ENCODE measurements around the gene MAN2B2. TPM values are rescaled to one million over a fixed set of nuclear protein-coding genes. Genes with fewer than 3 reads are reported as not detected.

MAN2B2 gene
- total RNA-seq, 1 experiment from 2014 or later = 27.8 TPM

DNA sequence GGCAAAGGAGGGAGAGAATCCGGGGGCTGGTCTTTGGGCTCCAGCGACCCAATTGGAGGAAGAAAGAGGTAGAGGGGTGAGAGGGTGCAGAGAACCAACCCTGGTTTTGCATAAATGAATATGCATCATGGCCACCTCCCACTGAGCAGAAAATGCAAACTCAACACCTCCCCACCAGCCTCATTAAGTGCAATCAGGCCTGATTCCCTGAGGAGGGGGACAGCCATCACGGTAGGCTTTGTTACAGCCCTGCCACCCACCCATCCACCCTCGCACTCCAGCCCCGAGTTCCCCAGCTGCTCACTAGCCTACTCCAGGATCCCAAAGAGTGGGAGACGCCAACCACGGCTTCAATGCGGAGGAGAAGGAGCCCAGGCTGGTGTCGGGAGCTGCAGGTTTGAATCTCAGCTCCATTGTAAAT is 48.3 kb upstream of the MAN2B2 start:
- H3K4me1 ChIP-seq (replicated peaks; ENCODE audit: insufficient read depth) = no peaks in the 10 kb centered on the region; the same call in 1 of the 2 replicates
- no TSS peak for BruUV-seq (replicated peaks)
- no peak overlapping the region for H3K4me3 ChIP-seq
- ChIA-PET CTCF (no interaction called here), POLR2A (ENCODE audit: unreplicated experiment) (no interaction called here)
- no peaks in the 10 kb centered on the region for H3K36me3 ChIP-seq (ENCODE audit: low read depth)
- H3K27me3 ChIP-seq (ENCODE audit: insufficient read depth, low read depth) = no peaks in the 10 kb centered on the region
- no peak overlapping the region for H3K4me2 ChIP-seq
- no peaks in the 10 kb centered on the region for H3F3A ChIP-seq (ENCODE audit: insufficient read depth, low read depth)
- no peak for DNase-seq
- H3K79me2 ChIP-seq (ENCODE audit: low read depth) = no peaks in the 10 kb centered on the region
- H2AFZ ChIP-seq = no peak overlapping the region
- H4K20me1 ChIP-seq (ENCODE audit: insufficient read depth) = no peaks in the 10 kb centered on the region
- H3K27ac ChIP-seq = no peak overlapping the region
- intact Hi-C loops (cut with micrococcal nuclease; ENCODE audit: unreplicated experiment) = no loop called here
- no peak for TF ChIP-seq EZH2 (IDR thresholded peaks at IDR 0.05; ENCODE audit: low read depth)
- TF ChIP-seq, protein P1, sequence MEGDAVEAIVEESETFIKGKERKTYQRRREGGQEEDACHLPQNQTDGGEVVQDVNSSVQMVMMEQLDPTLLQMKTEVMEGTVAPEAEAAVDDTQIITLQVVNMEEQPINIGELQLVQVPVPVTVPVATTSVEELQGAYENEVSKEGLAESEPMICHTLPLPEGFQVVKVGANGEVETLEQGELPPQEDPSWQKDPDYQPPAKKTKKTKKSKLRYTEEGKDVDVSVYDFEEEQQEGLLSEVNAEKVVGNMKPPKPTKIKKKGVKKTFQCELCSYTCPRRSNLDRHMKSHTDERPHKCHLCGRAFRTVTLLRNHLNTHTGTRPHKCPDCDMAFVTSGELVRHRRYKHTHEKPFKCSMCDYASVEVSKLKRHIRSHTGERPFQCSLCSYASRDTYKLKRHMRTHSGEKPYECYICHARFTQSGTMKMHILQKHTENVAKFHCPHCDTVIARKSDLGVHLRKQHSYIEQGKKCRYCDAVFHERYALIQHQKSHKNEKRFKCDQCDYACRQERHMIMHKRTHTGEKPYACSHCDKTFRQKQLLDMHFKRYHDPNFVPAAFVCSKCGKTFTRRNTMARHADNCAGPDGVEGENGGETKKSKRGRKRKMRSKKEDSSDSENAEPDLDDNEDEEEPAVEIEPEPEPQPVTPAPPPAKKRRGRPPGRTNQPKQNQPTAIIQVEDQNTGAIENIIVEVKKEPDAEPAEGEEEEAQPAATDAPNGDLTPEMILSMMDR (conservative IDR thresholded peaks at IDR 0.05) = no peak
- no peaks in the 10 kb centered on the region for H3K9me2 ChIP-seq (ENCODE audit: insufficient read depth)
- H3K9me3 ChIP-seq (ENCODE audit: insufficient read depth, low read depth) = no peaks in the 10 kb centered on the region

DNA sequence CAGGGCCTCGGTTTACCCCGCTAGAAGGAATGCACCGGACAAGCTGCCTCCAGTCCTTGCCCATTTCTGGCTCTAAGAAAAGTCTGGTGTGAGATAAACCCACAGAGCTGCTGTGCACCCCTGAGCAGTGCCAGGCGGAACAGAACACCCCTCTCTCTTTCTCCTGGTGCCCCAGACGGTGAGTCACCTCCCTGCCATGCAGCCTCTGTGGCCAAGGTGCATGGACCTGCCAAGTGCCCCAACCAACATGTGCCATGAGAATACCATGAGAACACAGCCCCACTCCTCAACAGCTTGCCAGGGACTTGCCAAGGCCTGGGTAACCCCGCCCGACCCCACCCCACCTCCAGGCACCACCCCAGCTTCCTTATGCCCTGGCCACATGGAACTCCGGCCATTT is 47.7 kb upstream of the MAN2B2 start:
- Histone ChIP-seq H3K9me2 (ENCODE audit: insufficient read depth) (no peaks in the 10 kb centered on the region), H3K4me3 (no peak overlapping the region), H3K79me2 (ENCODE audit: low read depth) (no peaks in the 10 kb centered on the region), H3K27ac (no peak overlapping the region), H3F3A (ENCODE audit: insufficient read depth, low read depth) (no peaks in the 10 kb centered on the region), H4K20me1 (ENCODE audit: insufficient read depth) (no peaks in the 10 kb centered on the region), H2AFZ (no peak overlapping the region), H3K9me3 (ENCODE audit: insufficient read depth, low read depth) (no peaks in the 10 kb centered on the region), H3K27me3 (ENCODE audit: insufficient read depth, low read depth) (no peaks in the 10 kb centered on the region), H3K4me1 (replicated peaks; ENCODE audit: insufficient read depth) (no peaks in the 10 kb centered on the region; the same call in 1 of the 2 replicates), H3K36me3 (ENCODE audit: low read depth) (no peaks in the 10 kb centered on the region), H3K4me2 (no peak overlapping the region)
- TF ChIP-seq, protein P1 (conservative IDR thresholded peaks at IDR 0.05) = no peak
- TF ChIP-seq EZH2 (IDR thresholded peaks at IDR 0.05; ENCODE audit: low read depth) = no peak
- CTCF ChIA-PET = no interaction called here
- no TSS peak for BruUV-seq (replicated peaks)
- intact Hi-C loops (cut with micrococcal nuclease; ENCODE audit: unreplicated experiment) = no loop called here
- POLR2A ChIA-PET (ENCODE audit: unreplicated experiment) = no interaction called here
- DNase-seq = peak in 1 of 2 experiments; percentile 68

DNA sequence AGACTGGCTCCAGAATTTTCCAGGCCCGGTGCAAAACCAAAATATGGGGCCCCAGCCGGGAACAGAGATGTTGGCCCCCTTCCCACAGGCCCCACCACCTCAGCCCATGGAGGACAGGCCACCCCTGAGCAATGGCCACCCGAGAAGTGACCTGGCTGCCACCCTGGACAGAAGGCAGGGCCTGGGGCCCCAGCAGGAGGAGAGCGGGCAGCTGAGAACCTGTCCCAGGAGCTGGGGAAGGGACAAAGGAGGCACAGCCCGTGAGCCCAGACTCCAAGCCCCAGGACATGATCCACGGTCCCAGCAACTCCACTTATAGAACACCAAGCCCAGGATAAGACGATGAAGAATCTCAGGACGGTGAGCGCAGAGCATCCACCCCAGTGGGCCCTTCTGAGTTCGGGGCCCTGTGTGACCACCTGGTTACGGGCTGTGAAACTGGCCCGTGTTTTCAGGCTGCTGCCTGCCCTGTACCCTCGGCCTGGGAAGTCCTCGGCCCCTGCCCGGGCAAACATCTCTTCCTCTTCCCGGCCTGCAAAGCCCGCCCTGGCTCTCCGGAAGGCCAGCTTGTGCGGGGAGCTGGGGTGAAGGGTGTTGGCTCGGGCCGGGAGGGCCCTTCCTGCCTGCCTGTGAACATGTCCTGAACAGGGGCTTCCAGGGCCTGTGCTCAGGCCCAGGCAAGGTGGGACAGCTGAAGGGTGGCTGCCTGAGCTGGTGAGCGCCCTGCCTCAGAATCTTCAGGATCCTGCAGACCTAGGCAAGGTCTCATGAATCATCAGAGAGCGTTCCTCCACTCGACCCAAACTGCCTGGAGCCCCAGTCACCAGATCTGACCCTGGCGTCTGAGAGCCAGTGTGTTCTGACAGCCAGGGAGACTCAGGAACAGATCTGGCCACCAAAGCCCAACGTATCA is 47.0 kb upstream of the MAN2B2 start:
- CTCF ChIA-PET = no interaction called here
- H3K4me1 ChIP-seq (replicated peaks; ENCODE audit: insufficient read depth) = no peaks in the 10 kb centered on the region; the same call in 1 of the 2 replicates
- no peaks in the 10 kb centered on the region for H3K79me2 ChIP-seq (ENCODE audit: low read depth)
- no peaks in the 10 kb centered on the region for H4K20me1 ChIP-seq (ENCODE audit: insufficient read depth)
- POLR2A ChIA-PET (ENCODE audit: unreplicated experiment) = no interaction called here
- H3K36me3 ChIP-seq (ENCODE audit: low read depth) = no peaks in the 10 kb centered on the region
- H3K27me3 ChIP-seq (ENCODE audit: insufficient read depth, low read depth) = no peaks in the 10 kb centered on the region
- no peaks in the 10 kb centered on the region for H3F3A ChIP-seq (ENCODE audit: insufficient read depth, low read depth)
- no peak overlapping the region for H2AFZ ChIP-seq
- H3K4me3 ChIP-seq = no peak overlapping the region
- DNase-seq = no peak
- no TSS peak for BruUV-seq (replicated peaks)
- H3K9me3 ChIP-seq (ENCODE audit: insufficient read depth, low read depth) = no peaks in the 10 kb centered on the region
- TF ChIP-seq EZH2 (IDR thresholded peaks at IDR 0.05; ENCODE audit: low read depth) = no peak
- TF ChIP-seq, protein P1 (conservative IDR thresholded peaks at IDR 0.05) = no peak
- intact Hi-C loops (cut with micrococcal nuclease; ENCODE audit: unreplicated experiment) = no loop called here
- no peaks in the 10 kb centered on the region for H3K9me2 ChIP-seq (ENCODE audit: insufficient read depth)
- H3K4me2 ChIP-seq = no peak overlapping the region
- no peak overlapping the region for H3K27ac ChIP-seq

Data from PC-9 (cell line).